ENCODE measurements around the gene CPEB2. TPM values are rescaled to one million over a fixed set of nuclear protein-coding genes. Genes with fewer than 3 reads are reported as not detected.

CPEB2 gene
- total and polyA plus RNA-seq, 9 of the 15 experiments (the other 6 are each of a cell fraction or from before 2014, with no cell fraction given) = 0.39 to 3.0 (median 1.4) TPM

DNA sequence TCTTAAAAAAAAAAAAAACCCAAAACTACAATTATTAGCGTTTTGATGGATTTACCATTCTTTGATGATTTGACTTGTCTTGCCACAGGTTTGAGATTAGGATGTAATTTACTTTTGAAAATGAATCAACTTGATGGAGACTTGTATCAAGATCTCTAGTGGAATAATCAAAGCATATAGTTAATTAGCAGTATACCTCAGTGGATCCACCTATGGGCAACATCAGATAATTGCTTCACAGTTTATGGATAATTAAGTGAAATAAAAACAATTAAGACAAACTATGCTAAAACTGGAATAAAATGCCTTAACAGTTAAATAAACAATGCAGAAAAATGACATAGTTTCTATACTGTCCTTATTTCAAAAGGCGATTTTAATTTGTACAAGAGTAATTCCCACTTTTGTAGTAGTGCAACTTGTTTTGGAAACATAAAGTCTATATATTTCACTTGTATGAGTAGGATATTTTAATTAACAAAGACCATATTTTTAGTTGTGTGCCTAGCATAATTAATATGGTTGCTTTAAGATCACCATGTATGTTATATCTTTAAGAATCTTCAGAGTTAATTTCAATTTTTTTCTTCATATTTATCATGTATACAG, 4.2 kb downstream of the CPEB2 start:
- FAIRE-seq (no peak), DNase-seq (ENCODE audit: extremely low read depth in 1 of 4, low spot score in 3 of 4) (peak in 3 of 4 experiments; percentile 12 to 20 (median 14)), ATAC-seq (no peak)
- H3K4me1 ChIP-seq (replicated peaks in 1 of 2; ENCODE audit: control insufficient read depth in 2 of 2, insufficient read depth in 2 of 2, low read length in 2 of 2) = peaks cover 23 to 29% of the 10 kb centered on the region in 2 experiments; a peak in 4 of 5 replicates
- no peaks in the 10 kb centered on the region for H3K27me3 ChIP-seq (ENCODE audit: control insufficient read depth in 2 of 2, insufficient read depth in 2 of 2, low read length in 2 of 2)
- peak overlapping the region in 1 of 2 experiments; percentile 78; a peak in 1 of 4 replicates for H3K9ac ChIP-seq (ENCODE audit: insufficient read depth in 1 of 2, low read depth in 2 of 2, low read length in 2 of 2)
- POLR2A ChIA-PET = no interaction called here
- H3K9me3 ChIP-seq (replicated peaks; ENCODE audit: control insufficient read depth, insufficient read depth, low read depth, low read length) = no peaks in the 10 kb centered on the region
- H2AFZ ChIP-seq (ENCODE audit: low read depth, low read length) = no peak overlapping the region
- 20% methylated on average over 2 of the region's 2 CpGs for WGBS (ENCODE audit: insufficient coverage, low coverage, missing lambda C conversion rate)
- H4K20me1 ChIP-seq (replicated peaks; ENCODE audit: control insufficient read depth, insufficient read depth, low read length) = 0 out of 2 replicates have a peak, but pooled peaks cover 3% of the 10 kb centered on the region
- peaks cover 15% of the 10 kb centered on the region; the same call in 2 of the 3 replicates for H3K36me3 ChIP-seq (ENCODE audit: control insufficient read depth, insufficient read depth, low read length)
- no TSS peak for BruUV-seq (replicated peaks)
- in situ Hi-C loops (cut with MboI) (loop anchor here (25.0 kb wide), 1 partner anchor 656 kb away; the partner anchor contains the start of gene FBXL5), intact Hi-C loops (cut with micrococcal nuclease) (loop anchor here (10.0 kb wide), 3 partner anchors 648 to 1382 kb away; partner anchors contain the start of genes BOD1L1, FBXL5 and TAPT1)
- no peak overlapping the region for H3K4me3 ChIP-seq
- no peak overlapping the region for H3K27ac ChIP-seq (ENCODE audit: extremely low read depth, low read depth, low read length)
- peaks cover 37% of the 10 kb centered on the region for H3K79me2 ChIP-seq (ENCODE audit: control insufficient read depth, insufficient read depth, low read length)
- CTCF ChIA-PET (ENCODE audit: low intra/inter-chr PET ratio) = interaction anchor here (0.6 kb wide), 1 partner anchor 175 kb away, joined by 3 read pairs; no protein-coding TSS in a partner anchor
- H3K9me1 ChIP-seq (ENCODE audit: control insufficient read depth, insufficient read depth, low read length) = no peaks in the 10 kb centered on the region
- H3K4me2 ChIP-seq (ENCODE audit: insufficient read depth, low read length) = no peak overlapping the region
- TF ChIP-seq BRD9 (IDR thresholded peaks at IDR 0.05; ENCODE audit: low read depth, partially characterized antibody) = no peak
- TF ChIP-seq SUPT5H (IDR thresholded peaks at IDR 0.05) = no peak
- TF ChIP-seq BMI1 (IDR thresholded peaks at IDR 0.05; ENCODE audit: low read length) = no peak
- TF ChIP-seq NEUROD1 (IDR thresholded peaks at IDR 0.05; ENCODE audit: borderline replicate concordance, low read depth, low read length, partially characterized antibody) = no peak
- TF ChIP-seq HOXB6 (CRISPR knock-in tag; IDR thresholded peaks at IDR 0.05; ENCODE audit: borderline replicate concordance) = no peak
- TF ChIP-seq ZNF274 (IDR thresholded peaks at IDR 0.05; ENCODE audit: borderline replicate concordance, low read depth, low read length) = no peak
- TF ChIP-seq RAD21 (CRISPR knock-in tag; conservative IDR thresholded peaks at IDR 0.05 in 1 of 2, IDR thresholded peaks at IDR 0.05 in 1 of 2) = peak in 1 of 2 experiments; percentile 12; a peak in 1 of 4 replicates
- TF ChIP-seq MYBL2 (IDR thresholded peaks at IDR 0.05; ENCODE audit: low read depth) = no peak
- no peak for TF ChIP-seq MYBL2 (CRISPR knock-in tag; IDR thresholded peaks at IDR 0.05; ENCODE audit: borderline replicate concordance)
- TF ChIP-seq, protein P1, sequence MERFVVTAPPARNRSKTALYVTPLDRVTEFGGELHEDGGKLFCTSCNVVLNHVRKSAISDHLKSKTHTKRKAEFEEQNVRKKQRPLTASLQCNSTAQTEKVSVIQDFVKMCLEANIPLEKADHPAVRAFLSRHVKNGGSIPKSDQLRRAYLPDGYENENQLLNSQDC (CRISPR knock-in tag; IDR thresholded peaks at IDR 0.05) = no peak
- TF ChIP-seq, protein P2, sequence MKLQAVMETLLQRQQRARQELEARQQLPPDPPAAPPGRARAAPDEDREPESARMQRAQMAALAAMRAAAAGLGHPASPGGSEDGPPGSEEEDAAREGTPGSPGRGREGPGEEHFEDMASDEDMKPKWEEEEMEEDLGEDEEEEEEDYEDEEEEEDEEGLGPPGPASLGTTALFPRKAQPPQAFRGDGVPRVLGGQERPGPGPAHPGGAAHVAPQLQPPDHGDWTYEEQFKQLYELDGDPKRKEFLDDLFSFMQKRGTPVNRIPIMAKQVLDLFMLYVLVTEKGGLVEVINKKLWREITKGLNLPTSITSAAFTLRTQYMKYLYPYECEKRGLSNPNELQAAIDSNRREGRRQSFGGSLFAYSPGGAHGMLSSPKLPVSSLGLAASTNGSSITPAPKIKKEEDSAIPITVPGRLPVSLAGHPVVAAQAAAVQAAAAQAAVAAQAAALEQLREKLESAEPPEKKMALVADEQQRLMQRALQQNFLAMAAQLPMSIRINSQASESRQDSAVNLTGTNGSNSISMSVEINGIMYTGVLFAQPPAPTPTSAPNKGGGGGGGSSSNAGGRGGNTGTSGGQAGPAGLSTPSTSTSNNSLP (IDR thresholded peaks at IDR 0.05; ENCODE audit: borderline replicate concordance, low read depth, low read length) = peak; percentile 85
- TF ChIP-seq POLR2A (conservative IDR thresholded peaks at IDR 0.05) = no peak
- TF ChIP-seq CHCHD3 (CRISPR knock-in tag; IDR thresholded peaks at IDR 0.05) = no peak
- no peak for TF ChIP-seq ZC3H8 (IDR thresholded peaks at IDR 0.05)
- no peak for TF ChIP-seq SMAD1 (IDR thresholded peaks at IDR 0.05; ENCODE audit: low read depth, low read length, partially characterized antibody)
- no peak for TF ChIP-seq CEBPG (CRISPR knock-in tag; IDR thresholded peaks at IDR 0.05)
- TF ChIP-seq CEBPG (tag; conservative IDR thresholded peaks at IDR 0.05 in 1 of 2, IDR thresholded peaks at IDR 0.05 in 1 of 2) = peak in 1 of 2 experiments; percentile 44; a peak in 1 of 4 replicates
- TF ChIP-seq BACH1 (tag; IDR thresholded peaks at IDR 0.05) = no peak
- TF ChIP-seq ESRRB (CRISPR knock-in tag; IDR thresholded peaks at IDR 0.05; ENCODE audit: borderline replicate concordance) = no peak
- TF ChIP-seq CEBPB (tag; IDR thresholded peaks at IDR 0.05) = no peak
